Mesothelial cell of epicardium (in vitro differentiated cells): ENCODE measurements around the gene CYBC1. TPM values are rescaled to one million over a fixed set of nuclear protein-coding genes. Genes with fewer than 3 reads are reported as not detected.
"Not testable (repeated sequence)": the region's sequence is repeated elsewhere in the genome, so short reads cannot be mapped to it uniquely, and the experiment has no call there.

Experiments used
- DNase-seq, 2 experiments: peaks; one replicate each; pipeline ENCODE4 v3.0.0; 2021; ENCODE audit warnings: low spot score in 2 of 2; ENCODE audit not compliant: unreplicated experiment in 2 of 2
- H3K27ac Mint-ChIP-seq: 2 replicates; pipeline ENCODE4 v1.8.0; 2021; ENCODE audit warnings: mixed read lengths
- H3K27me3 Mint-ChIP-seq: 2 replicates; pipeline ENCODE4 v1.8.0; 2021; ENCODE audit warnings: low read depth, mixed read lengths
- H3K36me3 Mint-ChIP-seq: 2 replicates; pipeline ENCODE4 v1.8.0; 2021; ENCODE audit warnings: mixed read lengths
- H3K4me1 Mint-ChIP-seq: 2 replicates; pipeline ENCODE4 v1.8.0; 2021; ENCODE audit warnings: mixed read lengths
- H3K4me3 Mint-ChIP-seq: 2 replicates; pipeline ENCODE4 v1.8.0; 2021; ENCODE audit warnings: mild to moderate bottlenecking, moderate library complexity, mixed read lengths
- H3K9me3 Mint-ChIP-seq: 2 replicates; pipeline ENCODE4 v1.8.0; 2021; ENCODE audit warnings: mixed read lengths
- CTCF ChIP-seq: fragments of 200-600 bp; sonication (generic); IDR thresholded peaks from one replicate; pipeline ENCODE4 v1.5.0; 2021; ENCODE audit warnings: antibody characterized with exemption; ENCODE audit not compliant: unreplicated experiment
- total RNA-seq: library from RNA; stranded (reverse); gene quantifications from 3 replicates; pipeline ENCODE4 v1.2.1, GENCODE V29; 2021

Gene CYBC1
- total RNA-seq, 1 donor from 2014 or later = 86.7 TPM

GRCh38 chr17:82458179-82458884 lies 7.8 kb upstream of the CYBC1 start, which contains the start of gene NARF:
TSS of gene NARF (plus strand) at chr17:82458741. CDS start at chr17:82458804, 63 bp downstream.
- no peak for TF ChIP-seq CTCF
- Mint-ChIP-seq H3K27me3 (no peaks in the 10 kb centered on the region), H3K27ac (peak within 1 kb of the TSS; percentile 95), H3K36me3 (peaks cover 15% of the 10 kb centered on the region), H3K4me3 (peak within 1 kb of the TSS; percentile 95), H3K9me3 (no peaks in the 10 kb centered on the region), H3K4me1 (peaks cover 16% of the 10 kb centered on the region)
- DNase-seq = peak; percentile 97

- no peak for DNase-seq
- Mint-ChIP-seq H3K36me3 (peaks cover 15% of the 10 kb centered on the region), H3K9me3 (no peaks in the 10 kb centered on the region), H3K27ac (peak overlapping the region; percentile 94), H3K4me1 (peaks cover 16% of the 10 kb centered on the region), H3K27me3 (no peaks in the 10 kb centered on the region), H3K4me3 (peak overlapping the region; percentile 95)
- TF ChIP-seq CTCF = no peak
These were observed 7.3 kb upstream of the CYBC1 start for GRCh38 chr17:82457929-82458178.

- H3K4me3 Mint-ChIP-seq = peak overlapping the region; percentile 95
- no peaks in the 10 kb centered on the region for H3K27me3 Mint-ChIP-seq
- H3K36me3 Mint-ChIP-seq = peaks cover 11% of the 10 kb centered on the region
- DNase-seq = no peak
- peaks cover 2% of the 10 kb centered on the region for H3K9me3 Mint-ChIP-seq
- no peak for TF ChIP-seq CTCF
- peaks cover 17% of the 10 kb centered on the region for H3K4me1 Mint-ChIP-seq
- H3K27ac Mint-ChIP-seq = peak overlapping the region; percentile 94
These were observed 6.7 kb upstream of the CYBC1 start for GRCh38 chr17:82457073-82457928.

GRCh38 chr17:82453706-82454105 lies 3.2 kb upstream of the CYBC1 start:
- H3K4me1 Mint-ChIP-seq = peaks cover 31% of the 10 kb centered on the region
- H3K9me3 Mint-ChIP-seq, H3K27ac Mint-ChIP-seq, DNase-seq, H3K27me3 Mint-ChIP-seq, H3K36me3 Mint-ChIP-seq, H3K4me3 Mint-ChIP-seq: not testable (repeated sequence)

GRCh38 chr17:82453151-82453550 lies 2.6 kb upstream of the CYBC1 start:
- H3K27me3 Mint-ChIP-seq, H3K27ac Mint-ChIP-seq, H3K4me3 Mint-ChIP-seq, H3K9me3 Mint-ChIP-seq, DNase-seq, H3K36me3 Mint-ChIP-seq: not testable (repeated sequence)
- peaks cover 31% of the 10 kb centered on the region for H3K4me1 Mint-ChIP-seq

- TF ChIP-seq CTCF = no peak
- Mint-ChIP-seq H3K4me1 (peaks cover 22% of the 10 kb centered on the region), H3K9me3 (peaks cover 5% of the 10 kb centered on the region), H3K36me3 (peaks cover 6% of the 10 kb centered on the region), H3K4me3 (peak overlapping the region; percentile 10), H3K27me3 (no peaks in the 10 kb centered on the region), H3K27ac (peak overlapping the region; percentile 30)
- DNase-seq = no peak
These were observed 1.6 kb upstream of the CYBC1 start for GRCh38 chr17:82452162-82452561.
